Suprapubic skin (tissue), 3 donors: ENCODE data around the gene ZDHHC1.
"Not testable (repeated sequence)": the region's sequence is repeated elsewhere in the genome, so short reads cannot be mapped to it uniquely, and the experiment has no call there.

Experiments
- EP300 ChIP-seq: sonication (generic); formaldehyde crosslinking; IDR thresholded peaks from one replicate; pipeline ENCODE4 v1.6.1; 2017; ENCODE audit warnings: antibody characterized with exemption
- POLR2A ChIP-seq, 2 donors: fragments of 450-650 bp; IDR thresholded peaks; one replicate each; pipeline ENCODE4 v1.6.1; 2017; ENCODE audit warnings: antibody characterized with exemption in 2 of 2, mild to moderate bottlenecking in 2 of 2, moderate library complexity in 2 of 2
- TF ChIP-seq, protein P1 (sequence below), 2 donors: fragments of 200-600 bp in 1 of 2; fragments of 450-650 bp in 1 of 2; sonication (generic) in 1 of 2; IDR thresholded peaks; one replicate each; pipeline ENCODE4 v1.5.1; 2016 to 2019; ENCODE audit warnings: antibody characterized with exemption in 2 of 2, mild to moderate bottlenecking in 1 of 2, moderate library complexity in 1 of 2

DNA sequence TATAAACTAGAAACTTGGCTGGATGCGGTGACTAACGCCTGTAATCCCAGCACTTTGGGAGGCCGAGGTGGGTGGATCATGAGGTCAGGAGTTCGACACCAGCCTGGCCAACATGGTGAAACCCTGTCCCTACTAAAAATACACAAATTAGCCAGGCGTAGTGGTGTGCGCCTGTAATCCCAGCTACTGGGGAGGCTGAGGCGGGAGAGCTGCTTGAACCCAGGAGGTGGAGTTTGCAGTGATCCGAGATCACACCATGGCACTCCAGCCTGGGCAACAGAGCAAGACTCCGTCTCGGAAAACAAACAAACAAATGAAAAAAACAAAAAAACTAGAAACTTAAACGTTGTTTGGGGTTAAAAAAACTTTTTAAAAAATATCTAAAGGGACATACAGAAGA, 40.3 kb downstream of the ZDHHC1 start:
- TF ChIP-seq, protein P1, sequence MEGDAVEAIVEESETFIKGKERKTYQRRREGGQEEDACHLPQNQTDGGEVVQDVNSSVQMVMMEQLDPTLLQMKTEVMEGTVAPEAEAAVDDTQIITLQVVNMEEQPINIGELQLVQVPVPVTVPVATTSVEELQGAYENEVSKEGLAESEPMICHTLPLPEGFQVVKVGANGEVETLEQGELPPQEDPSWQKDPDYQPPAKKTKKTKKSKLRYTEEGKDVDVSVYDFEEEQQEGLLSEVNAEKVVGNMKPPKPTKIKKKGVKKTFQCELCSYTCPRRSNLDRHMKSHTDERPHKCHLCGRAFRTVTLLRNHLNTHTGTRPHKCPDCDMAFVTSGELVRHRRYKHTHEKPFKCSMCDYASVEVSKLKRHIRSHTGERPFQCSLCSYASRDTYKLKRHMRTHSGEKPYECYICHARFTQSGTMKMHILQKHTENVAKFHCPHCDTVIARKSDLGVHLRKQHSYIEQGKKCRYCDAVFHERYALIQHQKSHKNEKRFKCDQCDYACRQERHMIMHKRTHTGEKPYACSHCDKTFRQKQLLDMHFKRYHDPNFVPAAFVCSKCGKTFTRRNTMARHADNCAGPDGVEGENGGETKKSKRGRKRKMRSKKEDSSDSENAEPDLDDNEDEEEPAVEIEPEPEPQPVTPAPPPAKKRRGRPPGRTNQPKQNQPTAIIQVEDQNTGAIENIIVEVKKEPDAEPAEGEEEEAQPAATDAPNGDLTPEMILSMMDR (IDR thresholded peaks at IDR 0.05) = not testable (repeated sequence)
- not testable (repeated sequence) for TF ChIP-seq POLR2A (IDR thresholded peaks at IDR 0.05); EP300
